ENCODE results near the gene CLASP1.

CLASP1 gene

GRCh38 chr2:121471532-121472469 is 177.5 kb downstream of the CLASP1 start:
- no peak for DNase-seq (ENCODE audit: low spot score)
- no peak for TF ChIP-seq CTCF (IDR thresholded peaks at IDR 0.05; ENCODE audit: extremely low read depth, missing control alignments)

- DNase-seq (ENCODE audit: low spot score) = no peak
- TF ChIP-seq CTCF (IDR thresholded peaks at IDR 0.05; ENCODE audit: extremely low read depth, missing control alignments) = no peak
Measured at GRCh38 chr2:121470917-121471316, 178.3 kb downstream of the CLASP1 start.

GRCh38 chr2:121469356-121469755 is 179.9 kb downstream of the CLASP1 start:
- DNase-seq (ENCODE audit: low spot score) = no peak
- TF ChIP-seq CTCF (IDR thresholded peaks at IDR 0.05; ENCODE audit: extremely low read depth, missing control alignments) = no peak

GRCh38 chr2:121468936-121469335 is 180.3 kb downstream of the CLASP1 start:
- DNase-seq (ENCODE audit: low spot score) = no peak
- TF ChIP-seq CTCF (IDR thresholded peaks at IDR 0.05; ENCODE audit: extremely low read depth, missing control alignments) = no peak

GRCh38 chr2:121459291-121459690 is 190.0 kb downstream of the CLASP1 start:
- DNase-seq (ENCODE audit: low spot score) = no peak
- TF ChIP-seq CTCF (IDR thresholded peaks at IDR 0.05; ENCODE audit: extremely low read depth, missing control alignments) = no peak

GRCh38 chr2:121456325-121456724 is 192.9 kb downstream of the CLASP1 start:
- no peak for TF ChIP-seq CTCF (IDR thresholded peaks at IDR 0.05; ENCODE audit: extremely low read depth, missing control alignments)
- no peak for DNase-seq (ENCODE audit: low spot score)

GRCh38 chr2:121455446-121455845 is 193.8 kb downstream of the CLASP1 start:
- no peak for DNase-seq (ENCODE audit: low spot score)
- no peak for TF ChIP-seq CTCF (IDR thresholded peaks at IDR 0.05; ENCODE audit: extremely low read depth, missing control alignments)
